Lung (tissue), 12 donors: Measurements from ENCODE around the gene DDX46. TPM values are rescaled to one million over a fixed set of nuclear protein-coding genes. Genes with fewer than 3 reads are reported as not detected.

Source experiments
- ATAC-seq: fragments of 200-7000 bp; cut with Tn5 transposase; one replicate; pipeline ENCODE4 v1.9.1; 2020; ENCODE audit warnings: moderate number of reproducible peaks; ENCODE audit not compliant: insufficient read depth, low FRiP score
- DNase-seq, 3 donors: peaks; one replicate each; pipeline ENCODE4 v3.0.0-alpha.2; 2013 to 2017
- H3K27ac ChIP-seq, 2 donors: one replicate each; pipeline ENCODE4 v1.5.1; 2013; ENCODE audit warnings: mild to moderate bottlenecking in 2 of 2, moderate library complexity in 2 of 2, control low read depth in 1 of 2, inconsistent platforms in 1 of 2, low read depth in 1 of 2, low read length in 1 of 2
- H3K27me3 ChIP-seq, 3 donors: one replicate each; pipeline ENCODE4 v1.5.1; 2013; ENCODE audit warnings: low read length in 2 of 3; ENCODE audit not compliant: control insufficient read depth in 3 of 3, insufficient read depth in 3 of 3
- H3K36me3 ChIP-seq, 4 donors: one replicate each; pipeline ENCODE4 v1.5.1; 2013; ENCODE audit warnings: low read length in 4 of 4, mild to moderate bottlenecking in 1 of 4, moderate library complexity in 1 of 4; ENCODE audit not compliant: control insufficient read depth in 4 of 4, insufficient read depth in 4 of 4
- H3K4me1 ChIP-seq, 5 donors: one replicate each; pipeline ENCODE4 v1.5.1; 2013; ENCODE audit warnings: low read length in 5 of 5, mild to moderate bottlenecking in 2 of 5, moderate library complexity in 1 of 5; ENCODE audit not compliant: control insufficient read depth in 5 of 5, insufficient read depth in 5 of 5
- H3K4me3 ChIP-seq: one replicate; pipeline ENCODE4 v1.5.1; 2013; ENCODE audit warnings: mild to moderate bottlenecking, control low read depth, moderate library complexity
- H3K9ac ChIP-seq, 2 donors: one replicate each; pipeline ENCODE4 v1.5.1; 2013; ENCODE audit warnings: low read length in 2 of 2, control low read depth in 1 of 2; ENCODE audit not compliant: insufficient read depth in 1 of 2
- H3K9me3 ChIP-seq, 4 donors: one replicate each; pipeline ENCODE4 v1.5.1; 2013; ENCODE audit warnings: low read length in 3 of 4, mild to moderate bottlenecking in 1 of 4, moderate library complexity in 1 of 4; ENCODE audit not compliant: control insufficient read depth in 4 of 4, insufficient read depth in 3 of 4
- WGBS, 2 donors: extraction: QIAGEN DNeasy Blood & Tissue Kit; methylation state at CpG; one replicate each; pipeline ENCODE4 v1.1.7; 2013; 5-methylcytosine and 5-hydroxymethylcytosine counted together
- polyA plus RNA-seq, 2 donors: library from polyadenylated mRNA; stranded (reverse); fragments of 200-250 nt; gene quantifications; one replicate each; pipeline ENCODE4 v1.2.1, GENCODE V29; 2013
- total RNA-seq, 2 donors: library from RNA; depleted of rRNA in 1 of 2; stranded (reverse); fragments of >200 nt in 1 of 2; gene quantifications; one replicate each; pipeline ENCODE4 v1.2.1, GENCODE V29; 2014 to 2021
- TF ChIP-seq, protein P1 (sequence below): IDR thresholded peaks from 2 replicates; pipeline ENCODE4 v1.5.1; 2012; ENCODE audit warnings: mild to moderate bottlenecking; ENCODE audit errors: control extremely low read depth, extremely low read depth
- donor health status: control.
- donor health status: control.
- donor health status: Bipolar disorder and iron deficiency.
- donor health status: healthy.
- donor health status: DM: yes; HTN: yes; CAD: no.

Gene DDX46
- total and polyA plus RNA-seq, 4 donors = 21.8 to 73.8 (median 31.5) TPM

DNA sequence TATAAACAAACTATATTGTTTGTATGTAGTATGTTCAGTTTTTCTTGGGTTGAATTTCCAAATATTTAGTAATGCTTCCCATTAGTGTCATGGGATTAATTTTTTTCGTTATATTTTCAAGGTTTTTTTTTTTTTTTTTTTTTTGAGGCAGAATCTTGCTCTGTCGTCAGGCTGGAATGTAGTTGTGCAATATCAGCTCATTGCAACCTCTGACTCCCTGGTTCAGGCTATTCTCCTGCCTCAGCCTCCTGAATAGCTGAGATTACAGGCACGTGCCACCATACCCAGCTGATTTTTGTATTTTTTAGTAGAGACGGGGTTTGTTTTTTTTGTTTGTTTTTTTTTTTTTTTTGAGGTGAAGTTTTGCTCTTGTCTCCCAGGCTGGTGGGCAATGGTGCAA lies 10.6 kb downstream of the DDX46 start:
- Histone ChIP-seq H3K36me3 (peaks cover 33 to 38% (median 35%) of the 10 kb centered on the region in 4 donors), H3K27me3 (no peaks in the 10 kb centered on the region), H3K9ac (no peak overlapping the region), H3K4me3 (no peak overlapping the region), H3K4me1 (no peaks in the 10 kb centered on the region), H3K9me3 (no peaks in the 10 kb centered on the region), H3K27ac (no peak overlapping the region)
- ATAC-seq (no peak), DNase-seq (peak in 1 of 3 donors; percentile 4)
- TF ChIP-seq, protein P1, sequence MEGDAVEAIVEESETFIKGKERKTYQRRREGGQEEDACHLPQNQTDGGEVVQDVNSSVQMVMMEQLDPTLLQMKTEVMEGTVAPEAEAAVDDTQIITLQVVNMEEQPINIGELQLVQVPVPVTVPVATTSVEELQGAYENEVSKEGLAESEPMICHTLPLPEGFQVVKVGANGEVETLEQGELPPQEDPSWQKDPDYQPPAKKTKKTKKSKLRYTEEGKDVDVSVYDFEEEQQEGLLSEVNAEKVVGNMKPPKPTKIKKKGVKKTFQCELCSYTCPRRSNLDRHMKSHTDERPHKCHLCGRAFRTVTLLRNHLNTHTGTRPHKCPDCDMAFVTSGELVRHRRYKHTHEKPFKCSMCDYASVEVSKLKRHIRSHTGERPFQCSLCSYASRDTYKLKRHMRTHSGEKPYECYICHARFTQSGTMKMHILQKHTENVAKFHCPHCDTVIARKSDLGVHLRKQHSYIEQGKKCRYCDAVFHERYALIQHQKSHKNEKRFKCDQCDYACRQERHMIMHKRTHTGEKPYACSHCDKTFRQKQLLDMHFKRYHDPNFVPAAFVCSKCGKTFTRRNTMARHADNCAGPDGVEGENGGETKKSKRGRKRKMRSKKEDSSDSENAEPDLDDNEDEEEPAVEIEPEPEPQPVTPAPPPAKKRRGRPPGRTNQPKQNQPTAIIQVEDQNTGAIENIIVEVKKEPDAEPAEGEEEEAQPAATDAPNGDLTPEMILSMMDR = no peak
- WGBS, 2 donors = 45 to 69% methylated on average over 4 of the region's 4 CpGs

DNA sequence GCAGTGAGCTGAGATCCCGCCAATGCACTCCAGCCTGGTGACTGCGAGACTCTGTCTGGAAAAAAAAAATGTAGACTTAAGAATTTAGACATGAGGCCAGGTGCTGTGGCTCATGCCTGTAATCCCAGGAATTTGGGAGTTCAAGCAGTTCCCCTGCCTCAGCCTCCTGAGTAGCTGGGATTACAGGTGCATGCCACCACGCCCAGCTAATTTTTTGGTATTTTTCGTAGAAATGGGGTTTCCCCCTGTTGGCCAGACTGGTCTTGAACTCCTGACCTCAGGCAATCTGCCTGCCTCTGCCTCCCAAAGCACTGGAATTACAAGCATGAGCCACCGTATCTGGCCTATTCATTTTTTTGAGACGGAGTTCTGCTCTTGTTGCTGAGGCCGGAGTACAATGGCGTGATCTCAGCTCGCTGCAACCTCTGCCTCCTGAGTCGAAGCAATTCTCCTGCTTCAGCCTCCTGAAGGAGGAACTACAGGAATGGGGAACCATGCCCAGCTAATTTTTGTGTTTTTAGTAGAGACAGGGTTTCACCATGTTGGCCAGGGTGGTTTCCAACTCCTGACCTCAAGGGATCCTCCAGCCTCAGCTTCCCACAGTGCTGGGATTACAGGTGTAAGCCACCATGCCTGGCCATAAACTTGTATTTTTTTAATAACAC lies 14.0 kb downstream of the DDX46 start:
- ATAC-seq = no peak

DNA sequence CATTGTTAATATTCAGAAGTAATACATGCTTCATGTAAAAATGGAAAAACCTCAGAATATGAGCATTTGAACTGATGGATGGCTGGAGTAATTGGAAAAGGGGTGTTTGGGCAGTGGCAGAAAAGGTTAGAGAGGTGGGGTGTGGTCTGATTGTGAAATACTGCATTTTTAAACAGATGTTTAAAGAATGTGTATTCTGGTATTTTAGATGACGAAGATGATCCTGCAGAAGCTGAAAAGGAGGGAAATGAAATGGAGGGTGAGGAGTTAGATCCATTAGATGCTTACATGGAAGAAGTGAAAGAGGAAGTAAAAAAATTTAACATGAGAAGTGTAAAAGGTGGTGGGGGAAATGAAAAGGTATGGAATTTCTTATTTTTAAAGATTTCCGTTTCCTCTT lies 18.8 kb downstream of the DDX46 start:
- TF ChIP-seq, protein P1 = no peak
- no peak for ATAC-seq
- Histone ChIP-seq H3K27ac (no peak overlapping the region), H3K36me3 (peaks cover 24 to 46% (median 34%) of the 10 kb centered on the region in 4 donors), H3K4me3 (no peak overlapping the region), H3K27me3 (no peaks in the 10 kb centered on the region), H3K4me1 (no peaks in the 10 kb centered on the region), H3K9me3 (no peaks in the 10 kb centered on the region), H3K9ac (no peak overlapping the region)
- 45 to 74% methylated on average over 2 of the region's 2 CpGs for WGBS, 2 donors
- DNase-seq = no peak

More for the DNA sequence above, 14.0 kb downstream of the DDX46 start:
- TF ChIP-seq, protein P1 = no peak
- Histone ChIP-seq H3K27me3 (no peaks in the 10 kb centered on the region), H3K27ac (no peak overlapping the region), H3K36me3 (peaks cover 27 to 34% (median 28%) of the 10 kb centered on the region in 4 donors), H3K9ac (no peak overlapping the region), H3K4me1 (no peaks in the 10 kb centered on the region), H3K9me3 (no peaks in the 10 kb centered on the region), H3K4me3 (no peak overlapping the region)
- DNase-seq = no peak
- 80 to 90% methylated on average over 10 of the region's 10 CpGs for WGBS, 2 donors
